HG03439 (cell line): ENCODE data around the gene TAF1D.
A peak's percentile ranks its signal among the peaks of the same experiment; 100 is the strongest.
"Not testable (repeated sequence)": the region's sequence is repeated elsewhere in the genome, so short reads cannot be mapped to it uniquely, and the experiment has no call there.

Experiments
- ATAC-seq: cut with Tn5 transposase; IDR thresholded peaks from one replicate; pipeline ENCODE4 v1.9.1; 2021; ENCODE audit warnings: mild to moderate bottlenecking, moderate library complexity; ENCODE audit not compliant: unreplicated experiment

The TAF1D gene, protein sequence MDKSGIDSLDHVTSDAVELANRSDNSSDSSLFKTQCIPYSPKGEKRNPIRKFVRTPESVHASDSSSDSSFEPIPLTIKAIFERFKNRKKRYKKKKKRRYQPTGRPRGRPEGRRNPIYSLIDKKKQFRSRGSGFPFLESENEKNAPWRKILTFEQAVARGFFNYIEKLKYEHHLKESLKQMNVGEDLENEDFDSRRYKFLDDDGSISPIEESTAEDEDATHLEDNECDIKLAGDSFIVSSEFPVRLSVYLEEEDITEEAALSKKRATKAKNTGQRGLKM

GRCh38 chr11:93741094-93741881 lies at the start of gene TAF1D, which contains the start of gene C11orf54:
TSS of gene TAF1D (minus strand) at chr11:93741495. CDS start at chr11:93739304, 2,191 bp downstream.
TSS of gene C11orf54 (plus strand) at chr11:93741672. CDS start at chr11:93747394, 5,722 bp downstream.
- peak; percentile 84 for ATAC-seq

DNA sequence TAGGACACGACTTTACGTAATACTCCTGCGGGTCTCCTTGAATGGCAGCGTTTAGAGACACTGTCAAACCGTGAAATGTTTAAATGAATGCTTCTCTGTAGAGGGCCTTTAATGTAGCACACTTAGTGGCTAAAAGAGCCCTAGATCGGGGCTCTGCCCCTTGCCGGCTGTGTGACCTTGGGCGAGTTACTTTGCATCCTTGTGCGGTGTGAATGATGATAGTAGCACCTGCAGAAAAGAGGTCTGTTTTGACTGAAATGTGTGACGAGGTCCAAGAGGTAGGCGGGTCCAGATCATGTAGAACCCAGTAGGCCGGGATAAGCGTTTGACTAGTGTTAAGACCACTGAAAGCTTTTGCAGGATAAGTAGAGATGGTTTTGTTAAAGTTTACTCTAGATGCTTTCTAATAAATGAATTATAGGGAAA lies 43.7 kb upstream of the TAF1D start:
- ATAC-seq: peak; percentile 33

- ATAC-seq: peak; percentile 96
These were observed 43.0 kb upstream of the TAF1D start, which contains the start of gene MED17 for GRCh38 chr11:93784145-93784934. TSS of gene MED17 (plus strand) at chr11:93784282. CDS start at chr11:93784514, 232 bp downstream.

GRCh38 chr11:93783765-93784144 lies 42.5 kb upstream of the TAF1D start:
- ATAC-seq: peak; percentile 48

- no peak for ATAC-seq
These were observed 42.1 kb upstream of the TAF1D start for GRCh38 chr11:93783362-93783761.

DNA sequence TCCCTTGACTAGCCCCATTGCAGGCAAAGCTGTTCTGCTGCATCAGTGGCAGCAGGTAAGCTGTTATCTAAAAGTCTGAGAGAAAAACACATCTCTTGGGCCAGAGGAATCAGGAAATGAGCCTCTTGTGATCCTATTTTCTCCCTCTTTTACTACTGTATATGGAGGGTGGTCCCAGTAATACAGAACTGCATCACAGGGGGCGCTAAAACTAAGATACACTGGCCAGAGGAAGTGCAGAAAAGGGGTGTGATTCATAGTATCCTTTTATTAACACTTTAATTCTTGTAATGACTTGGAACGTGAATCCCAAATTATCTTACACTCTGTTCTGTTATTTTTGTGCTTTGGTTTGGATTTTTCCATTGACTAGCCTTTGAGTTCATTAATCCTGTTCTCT lies 34.0 kb upstream of the TAF1D start:
- no peak for ATAC-seq

- ATAC-seq: not testable (repeated sequence)
These were observed 33.3 kb upstream of the TAF1D start for GRCh38 chr11:93774560-93774959.

DNA sequence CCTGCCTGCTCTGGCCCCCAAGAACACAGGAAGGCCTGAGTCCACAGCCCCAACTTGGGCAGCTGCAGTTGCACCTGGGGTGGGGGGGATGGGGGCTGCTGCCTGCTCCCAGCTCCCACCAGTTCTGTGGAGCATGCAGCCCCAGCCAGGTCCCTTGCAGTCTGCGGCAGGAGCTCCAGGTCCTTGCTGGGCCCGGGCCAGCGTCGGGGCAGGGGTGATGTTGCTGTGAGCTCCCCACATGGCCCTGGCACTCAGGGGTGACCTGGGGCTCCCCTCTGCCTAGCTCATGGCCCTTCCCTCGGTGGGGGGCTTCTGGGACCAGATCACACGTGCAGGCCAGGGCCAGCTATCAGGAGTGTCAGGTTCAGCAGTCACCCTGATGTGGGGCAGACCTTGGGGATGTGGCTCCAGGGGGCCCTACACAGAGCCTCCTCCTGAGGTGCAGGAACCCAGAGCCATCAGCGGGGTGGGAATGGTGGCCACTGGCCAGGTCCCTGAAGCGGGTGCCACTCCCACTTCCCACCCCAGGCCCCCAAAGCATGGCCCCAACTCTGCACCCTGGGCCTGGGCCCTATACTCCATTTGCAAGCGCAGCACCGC lies 32.4 kb upstream of the TAF1D start:
- ATAC-seq: no peak

DNA sequence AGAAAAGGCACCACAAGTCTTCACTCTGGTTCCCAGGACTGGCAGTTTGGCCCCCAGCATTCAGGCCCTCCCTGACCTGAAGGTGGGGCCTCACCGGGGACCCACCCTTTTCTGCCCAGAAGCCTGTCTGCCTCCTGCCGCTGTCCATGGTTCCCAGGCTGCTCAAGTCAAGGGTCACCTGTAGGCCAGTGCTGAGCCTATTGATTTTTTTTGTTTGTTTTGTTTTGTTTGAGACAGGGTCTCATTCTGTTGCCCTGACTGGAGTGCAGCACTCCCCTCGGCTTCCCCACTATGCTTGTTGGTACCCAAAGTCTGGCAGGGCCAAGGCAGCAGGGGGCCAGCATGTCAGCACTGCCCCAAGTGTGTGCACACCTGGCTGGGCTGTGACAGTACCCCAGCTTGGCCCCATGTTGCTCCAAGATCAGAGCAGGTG lies 31.8 kb upstream of the TAF1D start:
- no peak for ATAC-seq

DNA sequence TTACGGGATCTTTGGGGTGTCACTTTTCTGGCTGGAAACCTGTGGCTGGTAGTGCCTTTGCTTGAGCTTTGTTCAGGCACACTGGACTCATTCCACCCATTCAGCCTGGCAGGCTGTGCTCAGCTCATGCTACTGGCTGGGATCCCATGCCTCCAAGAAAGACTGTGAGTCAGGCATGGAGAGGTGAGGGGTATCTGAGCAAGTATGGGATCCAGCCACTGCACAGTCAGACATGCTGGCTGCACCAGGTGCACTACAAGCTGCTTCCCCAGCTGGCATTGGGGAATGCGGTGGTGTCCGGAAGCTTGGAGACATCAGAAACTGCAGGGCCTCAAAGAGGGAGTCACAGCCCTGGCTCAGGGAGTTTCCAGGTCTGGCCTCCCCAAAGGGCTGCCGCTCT lies 30.8 kb upstream of the TAF1D start:
- ATAC-seq: no peak

DNA sequence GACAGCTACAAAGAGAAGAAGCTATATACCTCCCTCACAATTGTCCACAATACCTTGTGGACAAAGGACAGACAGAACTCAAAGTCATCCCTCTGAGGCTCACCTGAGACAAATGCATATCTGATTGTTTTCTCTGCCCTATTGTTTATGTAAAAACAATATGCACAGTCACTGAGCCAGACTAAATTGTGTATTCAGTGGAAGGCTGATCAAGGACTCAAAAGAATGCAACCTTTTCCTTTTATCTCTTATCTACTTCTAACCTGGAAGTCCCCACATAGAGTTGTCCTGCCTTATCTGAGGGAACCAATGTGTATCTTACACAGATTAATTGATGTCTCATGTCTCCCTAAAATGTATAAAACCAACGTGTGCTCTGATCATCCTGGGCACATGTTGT lies 28.9 kb upstream of the TAF1D start:
- no peak for ATAC-seq

GRCh38 chr11:93767018-93767417 lies 25.7 kb upstream of the TAF1D start:
- no peak for ATAC-seq

DNA sequence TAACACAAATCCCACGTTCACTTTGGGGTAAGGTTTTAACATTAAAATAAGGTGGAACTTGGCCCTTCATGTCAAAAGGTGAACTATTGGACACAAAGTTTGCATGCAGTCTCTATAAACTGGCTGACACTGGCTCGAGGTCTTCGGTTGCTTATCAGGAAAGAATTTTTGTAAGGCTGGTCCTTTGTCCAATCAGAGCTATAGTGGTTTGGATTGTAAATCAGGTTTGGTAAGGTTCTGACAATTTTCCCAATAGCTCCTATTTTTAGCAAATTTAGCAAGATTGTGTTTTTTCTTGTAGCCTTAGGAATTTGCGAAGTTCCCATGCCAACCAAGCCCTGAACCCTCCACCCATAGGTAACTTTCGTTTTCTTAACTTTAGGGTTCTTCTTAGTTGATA lies 25.2 kb upstream of the TAF1D start:
- no peak for ATAC-seq

DNA sequence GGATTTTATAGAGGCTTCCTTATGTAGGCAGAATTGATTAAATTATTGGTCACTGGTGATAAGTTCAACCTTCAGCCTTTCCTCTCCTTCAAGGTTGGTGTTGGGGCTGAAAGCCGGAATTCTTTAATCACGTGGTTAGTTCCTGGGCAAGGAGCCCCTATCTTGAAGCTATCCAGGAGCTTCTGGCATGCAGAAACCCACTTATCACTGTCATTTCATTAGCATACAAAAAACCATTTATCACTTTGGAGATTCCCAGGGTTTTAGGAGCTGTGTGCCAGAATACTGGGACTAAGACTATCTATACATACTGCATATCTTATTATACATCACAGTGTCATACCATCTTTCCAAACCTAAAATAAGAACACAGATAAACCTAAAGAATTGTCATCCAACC lies 24.3 kb upstream of the TAF1D start:
- no peak for ATAC-seq

- ATAC-seq: no peak
These were observed 20.6 kb upstream of the TAF1D start for GRCh38 chr11:93761910-93762309.

GRCh38 chr11:93759123-93759522 lies 17.8 kb upstream of the TAF1D start:
- ATAC-seq: not testable (repeated sequence)

- ATAC-seq: no peak
These were observed 16.9 kb upstream of the TAF1D start for GRCh38 chr11:93757924-93758865.

GRCh38 chr11:93757301-93757700 lies 16.0 kb upstream of the TAF1D start:
- no peak for ATAC-seq

GRCh38 chr11:93756748-93757147 lies 15.5 kb upstream of the TAF1D start:
- ATAC-seq: no peak

GRCh38 chr11:93753241-93753640 lies 11.9 kb upstream of the TAF1D start:
- ATAC-seq: no peak
